MM.1S (cell line): Measurements from ENCODE around the gene ZBTB7A.

Experiments used
- DNase-seq: peaks from one replicate; pipeline ENCODE4 v3.0.0-alpha.2; 2015
- H2AFZ ChIP-seq: fragments of 300-600 bp; sonication (generic); 2 replicates; pipeline ENCODE4 v1.6.0; 2016; ENCODE audit warnings: antibody characterized with exemption, low read length
- H3F3A ChIP-seq: fragments of 300-600 bp; sonication (generic); 2 replicates; pipeline ENCODE4 v1.6.1; 2016; ENCODE audit warnings: mild to moderate bottlenecking, antibody characterized with exemption, low read length, moderate library complexity, mixed read lengths; ENCODE audit not compliant: insufficient read depth
- H3K27ac ChIP-seq: fragments of 300-600 bp; sonication (generic); 2 replicates; pipeline ENCODE4 v1.5.1; 2016; ENCODE audit warnings: mild to moderate bottlenecking, low read length
- H3K27me3 ChIP-seq: fragments of 300-600 bp; sonication (generic); replicated peaks from 2 replicates; pipeline ENCODE4 v1.6.0; 2016; ENCODE audit warnings: low read length; ENCODE audit not compliant: insufficient read depth
- H3K36me3 ChIP-seq: fragments of 300-600 bp; sonication (generic); replicated peaks from 2 replicates; pipeline ENCODE4 v1.6.1; 2016; ENCODE audit warnings: mild to moderate bottlenecking, low read length, mixed read lengths; ENCODE audit not compliant: insufficient read depth
- H3K4me1 ChIP-seq: fragments of 300-600 bp; sonication (generic); 2 replicates; pipeline ENCODE4 v1.6.1; 2016; ENCODE audit warnings: low read length, mixed read lengths
- H3K4me2 ChIP-seq: fragments of 300-600 bp; sonication (generic); 2 replicates; pipeline ENCODE4 v1.6.0; 2016; ENCODE audit warnings: low read depth, low read length
- H3K4me3 ChIP-seq: fragments of 300-600 bp; sonication (generic); 2 replicates; pipeline ENCODE4 v1.5.1; 2016; ENCODE audit warnings: low read length, mixed read lengths
- H3K79me2 ChIP-seq: fragments of 300-600 bp; sonication (generic); 2 replicates; pipeline ENCODE4 v1.6.1; 2016; ENCODE audit warnings: mixed run types, low read length, mixed read lengths
- H3K9ac ChIP-seq: fragments of 300-600 bp; sonication (generic); 2 replicates; pipeline ENCODE4 v1.6.1; 2016; ENCODE audit warnings: low read length, mixed read lengths
- H3K9me2 ChIP-seq: fragments of 300-600 bp; sonication (generic); replicated peaks from 2 replicates; pipeline ENCODE4 v1.6.1; 2016; ENCODE audit warnings: mild to moderate bottlenecking, low read length, mixed read lengths; ENCODE audit not compliant: insufficient read depth
- H3K9me3 ChIP-seq: fragments of 300-600 bp; sonication (generic); replicated peaks from 2 replicates; pipeline ENCODE4 v1.6.1; 2016; ENCODE audit warnings: mild to moderate bottlenecking, low read length, mixed read lengths; ENCODE audit not compliant: insufficient read depth
- H4K20me1 ChIP-seq: fragments of 300-600 bp; sonication (generic); 2 replicates; pipeline ENCODE4 v1.6.1; 2016; ENCODE audit warnings: mild to moderate bottlenecking, low read length, moderate library complexity, mixed read lengths; ENCODE audit not compliant: insufficient read depth
- CTCF ChIP-seq: fragments of 300-600 bp; sonication (generic); IDR thresholded peaks from 2 replicates; pipeline ENCODE4 v1.5.1; 2016; ENCODE audit warnings: antibody characterized with exemption, low read length, mixed read lengths
- EZH2 ChIP-seq: fragments of 300-600 bp; sonication (generic); optimal IDR thresholded peaks from 2 replicates; pipeline ENCODE3; 2017; ENCODE audit warnings: low read depth, mild to moderate bottlenecking, antibody characterized with exemption, low read length, mixed read lengths
- EZH2phosphoT487 ChIP-seq: fragments of 300-600 bp; sonication (generic); IDR thresholded peaks from 2 replicates; pipeline ENCODE4 v1.6.1; 2018; ENCODE audit warnings: antibody characterized with exemption, low read length

The ZBTB7A gene

GRCh38 chr19:4102339-4103079, 35.8 kb upstream of the ZBTB7A start:
- H3F3A ChIP-seq, result no peaks in the 10 kb centered on the region
- no peak overlapping the region for H3K4me2 ChIP-seq
- H3K9me2 ChIP-seq, result no peaks in the 10 kb centered on the region
- DNase-seq, result no peak
- no peaks in the 10 kb centered on the region for H3K36me3 ChIP-seq
- no peaks in the 10 kb centered on the region for H3K79me2 ChIP-seq
- no peak overlapping the region for H3K27ac ChIP-seq
- TF ChIP-seq EZH2phosphoT487 (no peak), EZH2 (no peak), CTCF (no peak)
- H2AFZ ChIP-seq, result no peak overlapping the region
- H3K4me3 ChIP-seq, result no peak overlapping the region
- H3K27me3 ChIP-seq, result no peaks in the 10 kb centered on the region
- no peaks in the 10 kb centered on the region for H4K20me1 ChIP-seq
- no peaks in the 10 kb centered on the region for H3K4me1 ChIP-seq
- H3K9me3 ChIP-seq, result no peaks in the 10 kb centered on the region
- no peak overlapping the region for H3K9ac ChIP-seq

DNA sequence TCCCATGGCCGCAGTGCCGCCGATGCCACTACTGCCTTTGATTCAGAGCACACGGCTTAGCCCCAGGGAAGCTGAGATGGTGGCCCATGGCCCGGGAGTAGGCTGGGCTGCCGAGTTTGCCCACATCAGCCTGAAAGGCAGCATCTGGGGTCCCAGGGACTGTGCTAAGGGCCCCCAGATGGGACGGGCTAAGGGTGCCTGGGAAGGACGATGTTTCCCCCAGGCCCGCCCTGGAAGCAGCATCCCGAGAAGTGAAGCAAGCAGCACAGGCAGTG, 34.7 kb upstream of the ZBTB7A start:
- no peak overlapping the region for H2AFZ ChIP-seq
- H3K27ac ChIP-seq, result no peak overlapping the region
- H3K27me3 ChIP-seq, result no peaks in the 10 kb centered on the region
- no peak for DNase-seq
- no peak overlapping the region for H3K4me2 ChIP-seq
- H3K9ac ChIP-seq, result no peak overlapping the region
- TF ChIP-seq CTCF (no peak), EZH2phosphoT487 (no peak), EZH2 (no peak)
- H3K36me3 ChIP-seq, result no peaks in the 10 kb centered on the region
- H3K4me1 ChIP-seq, result no peaks in the 10 kb centered on the region
- no peaks in the 10 kb centered on the region for H3K9me2 ChIP-seq
- no peaks in the 10 kb centered on the region for H3K9me3 ChIP-seq
- H3K79me2 ChIP-seq, result no peaks in the 10 kb centered on the region
- no peak overlapping the region for H3K4me3 ChIP-seq
- H4K20me1 ChIP-seq, result no peaks in the 10 kb centered on the region
- H3F3A ChIP-seq, result no peaks in the 10 kb centered on the region

DNA sequence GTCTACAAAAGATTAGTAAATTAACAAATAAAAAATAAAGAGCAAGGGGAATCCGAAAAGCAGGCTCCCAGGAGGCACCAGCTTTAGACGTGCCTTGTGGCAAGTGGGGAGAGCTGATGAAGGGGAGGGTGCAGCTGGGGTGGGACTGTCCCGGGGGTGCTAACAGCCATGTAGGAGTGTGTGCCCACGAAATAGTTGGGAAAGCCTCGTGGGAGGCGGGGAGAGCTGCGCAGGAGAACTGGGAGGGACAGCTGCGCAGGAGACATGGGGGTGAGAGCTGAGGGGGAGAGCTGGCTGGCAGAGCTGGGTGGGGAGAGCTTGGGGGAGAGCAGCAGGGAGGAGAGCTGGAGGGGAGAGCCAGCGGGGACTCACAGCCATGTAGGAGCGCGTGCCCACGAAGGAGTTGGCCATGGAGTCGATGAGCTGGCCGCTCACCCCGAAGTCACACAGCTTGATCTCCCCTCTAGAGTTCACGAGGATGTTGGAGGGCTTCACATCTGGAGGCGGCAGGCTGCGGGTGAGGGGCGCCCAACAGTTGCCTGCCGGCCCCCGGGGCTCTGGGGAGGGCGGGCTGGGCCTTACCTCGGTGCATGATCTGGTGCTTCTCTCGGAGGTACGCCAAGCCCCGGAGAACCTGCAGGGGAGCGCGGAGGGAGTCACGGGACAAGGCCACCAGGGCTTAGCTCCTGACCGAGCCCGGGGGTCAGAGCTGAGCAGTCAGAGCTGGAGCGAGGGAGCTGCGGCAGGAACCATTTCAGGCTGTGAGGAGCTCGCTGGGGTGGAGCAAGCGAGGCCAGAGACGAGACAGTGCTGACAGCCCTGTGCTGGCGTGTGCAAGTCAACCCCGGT, 34.2 kb upstream of the ZBTB7A start:
- Histone ChIP-seq H3K27ac (no peak overlapping the region), H4K20me1 (no peaks in the 10 kb centered on the region), H3K4me3 (no peak overlapping the region), H3K27me3 (no peaks in the 10 kb centered on the region), H3K79me2 (no peaks in the 10 kb centered on the region), H3F3A (no peaks in the 10 kb centered on the region), H2AFZ (no peak overlapping the region), H3K4me2 (no peak overlapping the region), H3K4me1 (no peaks in the 10 kb centered on the region), H3K9me3 (no peaks in the 10 kb centered on the region), H3K36me3 (no peaks in the 10 kb centered on the region), H3K9ac (no peak overlapping the region), H3K9me2 (no peaks in the 10 kb centered on the region)
- no peak for DNase-seq
- no peak for TF ChIP-seq EZH2phosphoT487
- TF ChIP-seq CTCF, result no peak
- no peak for TF ChIP-seq EZH2
